Measurements from ENCODE around the gene SCAI. TPM values are rescaled to one million over a fixed set of nuclear protein-coding genes. Genes with fewer than 3 reads are reported as not detected.
A peak's percentile ranks its signal among the peaks of the same experiment; 100 is the strongest.
"Not testable (repeated sequence)": the region's sequence is repeated elsewhere in the genome, so short reads cannot be mapped to it uniquely, and the experiment has no call there.

The SCAI gene
- total RNA-seq, 2 donors from 2014 or later = 5.4 to 13.0 TPM

GRCh38 chr9:125141251-125141650 is 2.1 kb downstream of the SCAI start:
- ATAC-seq (no peak), DNase-seq (ENCODE audit: low spot score) (no peak)
- Mint-ChIP-seq H3K36me3 (no peaks in the 10 kb centered on the region), H3K27ac (no peak overlapping the region), H3K4me1 (ENCODE audit: low read depth in 2 of 2) (peaks cover 24% of the 10 kb centered on the region in 2 donors), H3K4me3 (peak overlapping the region; percentile 99), H3K27me3 (no peaks in the 10 kb centered on the region), H3K9me3 (no peaks in the 10 kb centered on the region)

GRCh38 chr9:125140576-125140975 is 2.8 kb downstream of the SCAI start:
- Mint-ChIP-seq H3K27me3 (no peaks in the 10 kb centered on the region), H3K36me3 (no peaks in the 10 kb centered on the region), H3K9me3 (no peaks in the 10 kb centered on the region), H3K27ac (no peak overlapping the region), H3K4me1 (ENCODE audit: low read depth in 2 of 2) (peaks cover 24% of the 10 kb centered on the region in 2 donors), H3K4me3 (no peak overlapping the region)
- DNase-seq (ENCODE audit: low spot score) (no peak), ATAC-seq (no peak)

- H3K36me3 Mint-ChIP-seq = no peaks in the 10 kb centered on the region
These were observed 6.1 kb downstream of the SCAI start for GRCh38 chr9:125137200-125137599.

GRCh38 chr9:125134976-125135375 is 8.4 kb downstream of the SCAI start:
- Mint-ChIP-seq H3K4me1 (ENCODE audit: low read depth in 2 of 2) (peaks cover 19 to 26% of the 10 kb centered on the region in 2 donors), H3K36me3 (no peaks in the 10 kb centered on the region), H3K4me3 (no peak overlapping the region), H3K27ac (no peak overlapping the region), H3K27me3 (no peaks in the 10 kb centered on the region), H3K9me3 (no peaks in the 10 kb centered on the region)
- ATAC-seq (no peak), DNase-seq (ENCODE audit: low spot score) (no peak)

More at GRCh38 chr9:125137200-125137599, 6.1 kb downstream of the SCAI start:
- Mint-ChIP-seq H3K27ac (no peak overlapping the region), H3K4me1 (ENCODE audit: low read depth in 2 of 2) (peaks cover 23 to 26% of the 10 kb centered on the region in 2 donors), H3K9me3 (no peaks in the 10 kb centered on the region), H3K27me3 (no peaks in the 10 kb centered on the region), H3K4me3 (no peak overlapping the region)
- DNase-seq (ENCODE audit: low spot score) (no peak), ATAC-seq (no peak)

- Mint-ChIP-seq H3K27ac (peak overlapping the region; percentile 5 to 67), H3K36me3 (no peaks in the 10 kb centered on the region), H3K9me3 (no peaks in the 10 kb centered on the region), H3K4me3 (peak overlapping the region; percentile 5), H3K4me1 (ENCODE audit: low read depth in 2 of 2) (peaks cover 12 to 19% of the 10 kb centered on the region in 2 donors), H3K27me3 (no peaks in the 10 kb centered on the region)
- no peak for DNase-seq (ENCODE audit: low spot score)
- ATAC-seq = peak; percentile 71 to 92
These were observed 9.7 kb downstream of the SCAI start for GRCh38 chr9:125133403-125134329.

- H3K4me3 Mint-ChIP-seq = no peak overlapping the region
- H3K27me3 Mint-ChIP-seq = no peaks in the 10 kb centered on the region
- H3K27ac Mint-ChIP-seq = no peak overlapping the region
- DNase-seq (ENCODE audit: low spot score) (no peak), ATAC-seq (no peak)
- no peaks in the 10 kb centered on the region for H3K36me3 Mint-ChIP-seq
- H3K4me1 Mint-ChIP-seq (ENCODE audit: low read depth in 2 of 2) = peaks cover 15 to 23% of the 10 kb centered on the region in 2 donors
- no peaks in the 10 kb centered on the region for H3K9me3 Mint-ChIP-seq
These were observed 11.6 kb downstream of the SCAI start for GRCh38 chr9:125131778-125132177.

- DNase-seq (ENCODE audit: low spot score) = peak; percentile 81
- peaks cover 14 to 22% of the 10 kb centered on the region in 2 donors for H3K4me1 Mint-ChIP-seq (ENCODE audit: low read depth in 2 of 2)
- H3K4me3 Mint-ChIP-seq = peak overlapping the region; percentile 71
- H3K27ac Mint-ChIP-seq = peak overlapping the region; percentile 79 to 86
- no peaks in the 10 kb centered on the region for H3K27me3 Mint-ChIP-seq
- ATAC-seq = peak; percentile 96 to 100
- H3K9me3 Mint-ChIP-seq = no peaks in the 10 kb centered on the region
- H3K36me3 Mint-ChIP-seq = no peaks in the 10 kb centered on the region
These were observed 17.1 kb downstream of the SCAI start for GRCh38 chr9:125126019-125126746.

- no peaks in the 10 kb centered on the region for H3K9me3 Mint-ChIP-seq
- peak overlapping the region; percentile 79 to 86 for H3K27ac Mint-ChIP-seq
- ATAC-seq = no peak
These were observed 17.8 kb downstream of the SCAI start for GRCh38 chr9:125125523-125125922.

GRCh38 chr9:125121146-125121545 is 22.2 kb downstream of the SCAI start:
- H3K4me3 Mint-ChIP-seq = no peak overlapping the region
- H3K27me3 Mint-ChIP-seq = no peaks in the 10 kb centered on the region
- no peak overlapping the region for H3K27ac Mint-ChIP-seq
- H3K4me1 Mint-ChIP-seq (ENCODE audit: low read depth in 2 of 2) = peaks cover 12 to 14% of the 10 kb centered on the region in 2 donors
- no peaks in the 10 kb centered on the region for H3K9me3 Mint-ChIP-seq
- ATAC-seq (no peak), DNase-seq (ENCODE audit: low spot score) (no peak)
- no peaks in the 10 kb centered on the region for H3K36me3 Mint-ChIP-seq

More at GRCh38 chr9:125125523-125125922, 17.8 kb downstream of the SCAI start:
- no peak for DNase-seq (ENCODE audit: low spot score)
- H3K36me3 Mint-ChIP-seq = no peaks in the 10 kb centered on the region
- H3K27me3 Mint-ChIP-seq = no peaks in the 10 kb centered on the region
- H3K4me3 Mint-ChIP-seq = peak overlapping the region; percentile 71
- peaks cover 14 to 22% of the 10 kb centered on the region in 2 donors for H3K4me1 Mint-ChIP-seq (ENCODE audit: low read depth in 2 of 2)

- H3K9me3 Mint-ChIP-seq = no peaks in the 10 kb centered on the region
- H3K27me3 Mint-ChIP-seq = no peaks in the 10 kb centered on the region
- DNase-seq (ENCODE audit: low spot score) (no peak), ATAC-seq (no peak)
- no peaks in the 10 kb centered on the region for H3K36me3 Mint-ChIP-seq
- H3K4me3 Mint-ChIP-seq = no peak overlapping the region
- H3K4me1 Mint-ChIP-seq (ENCODE audit: low read depth in 2 of 2) = peaks cover 6 to 8% of the 10 kb centered on the region in 2 donors
- H3K27ac Mint-ChIP-seq = no peak overlapping the region
These were observed 23.6 kb downstream of the SCAI start for GRCh38 chr9:125119643-125120286.

- H3K9me3 Mint-ChIP-seq; H3K27ac Mint-ChIP-seq; H3K4me1 Mint-ChIP-seq (ENCODE audit: low read depth in 2 of 2); H3K36me3 Mint-ChIP-seq; ATAC-seq; H3K27me3 Mint-ChIP-seq; H3K4me3 Mint-ChIP-seq; DNase-seq (ENCODE audit: low spot score): not testable (repeated sequence)
These were observed 24.6 kb downstream of the SCAI start for GRCh38 chr9:125118696-125119095.

- H3K4me3 Mint-ChIP-seq; H3K27ac Mint-ChIP-seq; ATAC-seq; H3K9me3 Mint-ChIP-seq; H3K27me3 Mint-ChIP-seq; H3K36me3 Mint-ChIP-seq; DNase-seq (ENCODE audit: low spot score): not testable (repeated sequence)
- H3K4me1 Mint-ChIP-seq (ENCODE audit: low read depth in 2 of 2) = peaks cover 0 to 14% of the 10 kb centered on the region in 2 donors
These were observed 28.8 kb downstream of the SCAI start for GRCh38 chr9:125114503-125114902.

GRCh38 chr9:125110464-125110863 is 32.9 kb downstream of the SCAI start:
- H3K9me3 Mint-ChIP-seq = peaks cover 4% of the 10 kb centered on the region
- H3K36me3 Mint-ChIP-seq = peaks cover 7% of the 10 kb centered on the region
- DNase-seq (ENCODE audit: low spot score) (no peak), ATAC-seq (no peak)
- H3K27ac Mint-ChIP-seq = no peak overlapping the region
- no peak overlapping the region for H3K4me3 Mint-ChIP-seq
- H3K4me1 Mint-ChIP-seq (ENCODE audit: low read depth in 2 of 2) = peaks cover 0 to 10% of the 10 kb centered on the region in 2 donors
- no peaks in the 10 kb centered on the region for H3K27me3 Mint-ChIP-seq
